NCI-H748 (cell line): ENCODE data around the gene TRPC6.
A peak's percentile ranks its signal among the peaks of the same experiment; 100 is the strongest.

ENCODE experiments used
- DNase-seq: peaks from one replicate; lab custom pipeline; 2025; ENCODE audit not compliant: unreplicated experiment; lab: John Stamatoyannopoulos, UW

TRPC6 gene

DNA sequence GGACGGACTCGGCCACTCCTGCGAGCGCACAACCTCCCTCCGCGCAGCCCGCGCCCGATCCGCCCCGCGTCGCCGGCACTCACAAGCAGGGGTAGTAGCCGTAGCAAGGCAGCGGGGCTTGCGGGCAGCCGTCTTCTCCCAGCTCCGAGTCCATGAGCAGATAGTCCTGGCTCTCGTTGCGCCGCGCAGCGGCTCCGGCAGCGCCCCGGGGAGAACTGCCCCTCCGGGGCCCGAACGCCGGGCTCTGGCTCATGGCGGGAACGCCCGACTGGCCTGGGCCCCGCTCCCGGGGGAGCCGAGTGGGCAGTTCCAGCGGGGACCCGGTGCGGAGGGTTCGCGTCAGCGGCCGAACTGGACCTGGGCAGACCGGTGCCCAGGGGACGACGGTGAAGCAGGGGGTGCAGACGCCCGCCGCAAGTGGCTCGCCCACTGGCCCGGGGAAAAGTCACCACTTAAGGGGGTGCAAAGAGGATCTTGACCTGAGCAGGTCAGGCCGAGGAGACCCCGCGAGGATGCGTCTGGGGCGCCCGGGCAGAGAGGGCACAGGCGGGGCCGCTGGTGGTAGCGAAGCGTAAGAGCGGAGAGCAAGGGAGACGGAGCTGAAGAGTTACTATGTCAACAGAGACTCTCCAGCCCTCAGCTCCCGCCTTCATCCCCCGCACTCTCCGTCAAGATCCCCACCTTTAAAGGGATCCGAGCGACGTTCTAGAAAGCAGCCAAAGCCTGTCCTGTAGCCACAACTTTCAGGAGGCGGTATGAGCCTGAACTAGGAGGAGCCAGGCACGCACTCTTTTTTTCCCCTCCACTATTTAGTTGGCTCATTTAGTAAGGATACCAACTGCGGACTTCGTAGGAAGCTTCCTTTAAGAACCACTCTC lies at the start of gene TRPC6:
TSS of gene TRPC6 (minus strand) at position 757 of the 878 bp plus-strand sequence. CDS start at position 253, 504 bp downstream.
- DNase-seq: peak; percentile 61

DNA sequence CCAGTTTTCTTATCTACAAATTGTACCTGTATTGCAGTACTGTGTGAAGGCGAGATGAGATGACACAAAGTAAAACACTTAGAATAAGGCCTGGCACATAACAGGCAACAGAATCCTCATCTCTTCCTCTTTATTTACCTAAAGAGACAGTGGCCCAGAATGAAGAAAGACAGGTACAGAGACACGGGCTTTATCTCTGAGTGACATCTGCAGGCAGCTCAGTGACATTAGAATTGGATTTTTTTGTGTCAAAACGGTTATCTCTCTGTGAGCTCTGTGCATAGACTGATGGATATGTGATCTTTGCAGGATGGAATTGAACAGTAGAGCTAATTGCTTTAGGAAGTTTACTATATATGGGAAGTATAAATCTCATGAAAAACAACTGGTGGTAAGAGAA lies 36.2 kb upstream of the TRPC6 start:
- peak; percentile 6 for DNase-seq

DNA sequence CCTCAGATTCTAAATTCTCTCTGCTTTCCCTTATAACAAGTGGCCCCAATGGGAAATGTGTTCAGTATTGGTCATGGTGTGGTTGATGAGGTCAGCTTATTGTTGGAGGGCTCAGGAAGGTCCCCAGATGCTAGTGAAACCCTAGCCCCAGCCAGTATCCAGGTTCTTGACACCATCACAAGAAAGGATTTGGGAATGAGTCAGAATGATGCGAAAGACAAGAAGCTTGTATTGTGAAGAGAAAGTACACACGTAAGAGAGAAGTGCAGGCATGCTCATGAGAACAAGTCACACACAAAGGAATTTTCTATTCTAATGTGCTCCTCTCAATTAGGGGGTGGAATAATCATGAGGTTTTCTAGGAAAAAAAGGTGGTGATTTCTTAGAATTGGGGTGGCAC lies 34.9 kb upstream of the TRPC6 start:
- DNase-seq: no peak

DNA sequence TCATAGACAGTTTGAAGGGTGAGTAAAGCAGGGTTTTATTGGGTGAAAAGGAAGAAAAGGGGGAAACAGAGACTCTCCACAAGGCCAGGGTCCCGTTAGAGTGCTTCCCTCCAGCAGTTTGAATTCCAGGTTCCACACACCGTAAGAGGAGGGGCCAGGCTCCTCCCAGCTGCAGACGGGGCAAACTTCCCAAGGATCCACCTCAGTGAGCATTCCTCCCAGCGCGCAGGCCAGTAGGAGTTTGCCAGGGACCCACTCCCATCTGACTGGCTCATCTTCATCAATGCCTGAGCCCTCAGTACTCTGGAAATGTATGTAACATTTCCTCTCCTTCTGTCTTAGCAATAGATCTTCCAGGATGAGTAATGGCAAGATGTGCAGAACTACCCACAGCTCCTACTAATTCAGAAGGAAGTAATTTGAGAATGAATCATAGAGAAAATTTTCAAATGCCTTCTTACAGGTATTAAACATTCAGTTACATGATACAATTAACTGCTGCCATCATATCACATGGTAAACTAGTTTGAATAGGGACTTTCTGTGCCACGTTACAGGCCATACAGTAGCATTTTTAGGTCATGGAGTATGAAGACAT lies 34.0 kb upstream of the TRPC6 start:
- no peak for DNase-seq

DNA sequence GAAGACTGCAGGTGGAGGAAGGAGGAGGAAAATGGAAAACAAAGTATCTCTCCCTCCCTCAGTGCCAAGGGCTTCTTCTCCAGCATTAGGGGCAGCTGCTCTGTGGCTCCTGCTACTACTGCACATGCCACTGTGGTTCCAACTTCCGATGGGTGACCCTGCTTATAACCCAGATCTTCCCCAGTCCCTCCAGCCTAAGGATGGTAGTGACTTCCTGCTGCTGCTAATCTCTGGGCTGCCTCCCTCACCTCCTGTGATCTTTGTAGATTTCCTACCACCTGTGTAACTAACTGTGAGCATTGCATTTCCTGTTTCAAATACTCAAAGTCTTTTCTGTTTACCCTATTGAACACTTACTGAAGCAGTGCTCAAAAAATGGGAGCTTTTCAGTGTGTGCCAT lies 28.7 kb upstream of the TRPC6 start:
- DNase-seq: no peak

DNA sequence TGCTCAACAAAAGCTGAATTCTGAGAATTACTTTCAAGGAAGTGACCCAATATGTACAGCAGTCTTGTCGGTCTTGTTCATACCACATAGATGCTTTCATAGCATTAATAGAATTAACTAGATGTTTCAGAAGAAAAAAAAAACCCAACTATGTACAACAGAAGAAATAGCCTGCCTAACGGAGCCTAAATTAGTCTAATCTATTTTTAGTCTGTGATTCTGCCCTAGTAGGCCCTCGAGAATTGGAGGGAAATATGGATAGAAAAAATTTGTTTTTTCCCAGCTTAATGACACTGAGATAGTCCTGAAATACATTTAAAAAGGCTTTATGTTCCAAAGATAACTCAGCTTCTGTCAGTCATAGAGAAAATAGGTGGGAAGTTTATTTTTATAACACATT lies 17.1 kb upstream of the TRPC6 start:
- no peak for DNase-seq

DNA sequence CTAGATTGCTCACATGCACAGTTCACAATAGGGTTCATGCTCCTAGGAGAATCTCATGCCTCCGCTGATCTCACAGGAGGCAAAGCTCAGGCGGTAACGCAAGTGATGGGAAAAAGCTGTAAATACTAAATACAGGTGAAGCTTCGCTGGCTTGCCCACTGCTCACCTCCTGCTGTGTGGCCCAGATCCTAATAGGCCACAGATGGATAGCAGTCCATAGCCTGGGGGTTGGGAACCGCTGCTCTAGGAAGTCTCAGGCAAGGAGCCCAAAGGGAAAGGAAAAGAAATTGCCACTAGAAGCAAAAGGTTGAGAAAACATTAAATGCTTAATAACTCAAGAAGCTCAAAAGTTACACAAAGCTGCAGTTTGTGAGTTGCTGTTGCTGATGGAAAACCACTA lies 3.2 kb upstream of the TRPC6 start:
- no peak for DNase-seq

DNA sequence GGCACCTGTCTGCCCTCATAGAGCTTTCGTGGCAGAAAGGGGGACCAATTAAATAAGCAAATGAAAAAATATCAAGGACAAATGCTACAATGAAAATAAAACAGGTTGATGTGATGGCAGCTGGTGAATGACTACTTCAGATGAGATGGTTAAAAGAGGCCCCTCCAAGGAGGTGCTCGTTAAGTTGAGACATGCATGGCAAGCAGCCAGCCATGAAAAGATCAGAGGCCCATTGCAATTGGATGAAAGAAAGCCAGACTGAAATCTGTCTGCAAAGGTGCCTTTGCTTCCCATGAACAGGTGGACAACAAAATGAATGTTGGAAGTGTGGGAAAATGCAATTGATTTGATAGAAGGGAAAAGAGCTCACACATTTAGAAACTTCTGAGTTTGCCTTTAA lies 848 bp upstream of the TRPC6 start:
- DNase-seq: peak; percentile 41

DNA sequence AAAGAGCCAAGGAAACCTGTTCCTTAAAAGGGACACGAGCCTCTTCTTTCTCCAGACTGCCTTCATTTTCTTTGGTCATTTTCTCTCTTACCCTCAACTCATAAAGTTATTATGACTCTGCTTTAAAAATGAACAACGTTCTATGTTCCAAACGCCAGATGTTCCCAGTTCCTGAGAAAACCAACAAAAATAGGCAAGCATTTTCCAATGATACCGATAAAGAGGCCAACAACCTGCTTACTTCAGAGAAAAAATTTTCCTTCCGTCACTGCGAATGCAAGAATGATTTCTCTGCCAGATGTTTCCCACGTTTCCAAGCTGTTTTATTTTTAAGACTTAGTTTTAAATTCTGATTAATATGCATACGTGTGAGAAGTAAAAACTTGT lies 315 bp upstream of the TRPC6 start:
- peak; percentile 19 for DNase-seq

DNA sequence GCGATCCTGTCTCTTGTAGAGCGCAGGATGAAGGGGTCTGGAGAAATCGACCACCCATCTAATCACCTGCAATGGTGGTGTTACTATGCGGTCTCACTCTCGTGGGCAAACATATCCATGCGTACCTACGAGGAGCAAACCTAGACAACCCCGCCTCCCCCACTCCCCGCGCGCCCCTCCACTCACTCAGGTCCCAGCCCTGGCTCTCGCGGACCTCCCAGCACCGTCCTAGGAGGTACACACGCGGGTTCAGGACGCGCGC lies 887 bp downstream of the TRPC6 start:
- peak; percentile 61 for DNase-seq

DNA sequence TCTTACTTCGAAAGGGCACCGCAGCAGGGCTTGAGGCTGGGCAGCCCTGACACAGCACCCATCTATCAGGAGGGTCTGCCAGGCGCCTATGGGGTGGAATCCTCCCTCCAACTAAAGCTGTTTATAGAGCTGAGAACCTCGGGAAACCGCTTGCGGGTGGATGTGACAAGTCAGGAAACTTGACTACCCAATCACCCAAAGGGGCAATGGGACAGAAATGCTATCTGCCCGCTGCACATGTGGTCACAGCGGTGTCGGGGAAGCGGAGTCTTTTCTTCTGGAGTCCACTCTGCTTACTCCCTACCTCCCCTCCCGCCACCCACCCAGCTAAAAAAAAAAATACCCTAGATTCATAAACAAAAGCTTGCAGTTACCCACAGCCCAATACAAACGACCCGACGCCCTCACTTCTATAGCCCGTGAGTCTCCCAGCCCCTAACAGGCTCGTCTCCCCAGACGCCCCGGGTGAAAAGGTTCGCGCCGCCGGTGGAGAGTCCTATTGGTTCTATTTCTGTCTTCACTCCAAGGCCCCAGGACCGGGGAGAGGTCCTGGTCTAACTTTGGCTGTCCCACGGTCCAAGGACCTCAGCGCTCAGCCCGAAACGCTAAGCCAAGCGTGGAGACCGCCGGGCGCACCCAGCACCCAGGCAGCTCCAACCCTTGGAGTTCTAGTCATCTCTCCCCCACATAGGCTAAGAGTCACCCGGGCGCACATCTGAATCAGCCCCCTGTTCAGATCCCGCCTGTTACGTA lies 1.4 kb downstream of the TRPC6 start:
- peak; percentile 26 for DNase-seq

DNA sequence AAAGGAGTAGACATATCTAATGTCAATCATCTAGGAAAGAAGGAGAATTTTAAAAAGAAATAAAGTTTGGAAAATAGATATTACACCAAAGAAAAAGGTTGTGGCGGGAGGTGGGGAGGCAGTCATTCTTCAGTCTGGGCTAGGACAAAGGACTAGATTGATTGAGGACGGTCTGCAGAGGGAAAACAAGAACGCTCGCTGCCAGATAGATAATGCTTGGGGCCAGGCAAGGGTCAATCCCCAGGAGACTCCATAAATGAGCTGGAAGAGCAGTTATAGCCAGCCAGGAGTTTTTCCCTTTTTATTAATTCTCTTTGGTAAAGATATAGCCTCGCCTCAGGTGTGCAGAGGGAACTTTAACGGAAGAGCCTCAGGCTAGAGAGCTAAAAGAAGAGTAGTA lies 6.3 kb downstream of the TRPC6 start:
- DNase-seq: peak; percentile 7

DNA sequence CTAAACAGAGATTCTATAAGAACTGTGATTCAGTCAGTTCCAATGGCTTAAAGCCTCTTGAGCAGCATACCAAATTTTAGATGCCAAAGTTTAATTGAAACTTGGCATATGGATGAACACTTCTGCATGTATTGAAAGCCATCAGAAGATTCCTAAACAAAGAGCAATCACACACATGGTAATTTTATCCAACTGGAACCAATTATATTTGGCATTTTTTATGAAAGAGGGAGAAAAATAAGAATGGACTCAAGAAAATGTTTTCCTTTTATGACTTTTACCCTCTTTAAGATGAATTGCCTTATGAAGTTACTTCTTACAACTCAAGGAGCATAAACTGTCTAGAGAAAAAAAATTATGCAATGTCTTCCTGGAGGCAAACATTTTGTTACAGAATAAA lies 7.4 kb downstream of the TRPC6 start:
- DNase-seq: no peak

DNA sequence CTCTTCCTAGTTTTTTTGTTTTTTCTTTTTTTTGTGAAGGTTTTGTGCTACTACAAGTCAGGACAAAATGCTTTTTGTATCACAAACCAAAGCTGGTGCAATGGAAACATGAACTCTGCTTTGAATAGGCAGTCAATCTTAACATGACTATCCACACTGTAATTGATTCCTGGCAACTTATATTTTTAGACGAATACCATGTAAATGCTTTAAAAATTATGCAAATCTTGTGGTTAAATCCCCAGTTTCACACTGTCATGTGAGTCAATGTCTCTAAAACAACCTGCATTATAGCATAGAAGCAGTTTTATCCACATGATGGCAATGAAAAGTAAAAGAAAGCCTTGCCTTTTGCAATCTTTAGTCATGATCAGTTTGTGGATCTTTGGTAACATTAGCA lies 8.9 kb downstream of the TRPC6 start:
- no peak for DNase-seq

DNA sequence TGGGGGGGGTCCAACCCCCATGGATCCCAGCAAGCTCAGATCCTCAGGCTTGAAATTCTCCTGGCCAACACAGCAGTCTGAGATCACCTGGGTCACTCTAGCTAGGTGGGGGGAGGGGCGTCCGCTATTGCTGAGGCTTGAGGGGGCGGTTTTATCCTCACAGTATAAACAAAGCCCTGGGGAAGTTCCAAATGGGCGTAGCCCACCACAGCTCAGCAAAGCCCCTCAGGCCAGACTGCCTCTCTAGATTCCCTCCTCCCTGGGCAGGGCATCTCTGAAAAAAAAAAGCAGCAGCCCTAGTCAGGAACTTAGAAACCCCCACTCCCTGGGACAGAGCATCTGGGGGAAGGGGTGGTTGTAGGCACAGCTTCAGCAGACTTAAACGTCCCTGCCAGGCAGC lies 16.7 kb downstream of the TRPC6 start:
- DNase-seq: peak; percentile 27

DNA sequence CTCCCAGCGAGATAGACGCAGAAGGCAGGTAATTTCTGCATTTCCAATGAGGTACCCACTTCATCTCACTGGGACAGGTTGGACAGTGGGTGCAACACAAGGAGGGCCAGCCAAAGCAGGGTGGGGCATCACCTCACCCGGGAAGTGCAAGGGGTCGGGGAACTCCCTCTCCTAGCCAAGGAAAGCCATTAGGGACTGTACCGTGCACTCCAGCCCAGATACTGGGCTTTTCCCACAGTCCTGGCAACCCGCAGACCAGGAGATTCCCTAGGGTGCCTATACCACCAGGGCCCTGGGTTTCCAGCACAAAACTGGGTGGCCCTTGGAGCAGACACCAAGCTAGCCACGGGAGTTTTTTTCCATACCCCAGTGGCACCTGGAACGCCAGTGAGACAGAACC lies 17.2 kb downstream of the TRPC6 start:
- DNase-seq: no peak

DNA sequence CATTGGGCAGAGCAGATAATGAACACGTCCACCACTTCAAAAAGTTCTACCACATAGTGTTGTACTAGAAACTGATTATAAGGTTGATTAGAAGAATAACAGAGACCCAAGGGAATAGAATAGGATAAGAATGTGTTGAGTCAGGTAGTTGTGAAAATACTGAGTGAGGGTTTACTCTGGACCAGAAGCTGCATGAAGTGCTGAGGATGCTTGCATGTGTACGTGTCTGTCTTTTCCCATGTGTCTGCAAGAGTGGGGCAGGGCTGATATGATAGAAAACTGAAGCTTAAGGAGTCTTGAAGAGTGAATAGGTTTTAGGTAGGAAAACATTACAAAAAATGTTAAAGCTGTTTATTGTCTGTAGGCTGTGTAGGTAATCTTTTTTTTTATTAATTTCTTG lies 20.6 kb downstream of the TRPC6 start:
- no peak for DNase-seq

DNA sequence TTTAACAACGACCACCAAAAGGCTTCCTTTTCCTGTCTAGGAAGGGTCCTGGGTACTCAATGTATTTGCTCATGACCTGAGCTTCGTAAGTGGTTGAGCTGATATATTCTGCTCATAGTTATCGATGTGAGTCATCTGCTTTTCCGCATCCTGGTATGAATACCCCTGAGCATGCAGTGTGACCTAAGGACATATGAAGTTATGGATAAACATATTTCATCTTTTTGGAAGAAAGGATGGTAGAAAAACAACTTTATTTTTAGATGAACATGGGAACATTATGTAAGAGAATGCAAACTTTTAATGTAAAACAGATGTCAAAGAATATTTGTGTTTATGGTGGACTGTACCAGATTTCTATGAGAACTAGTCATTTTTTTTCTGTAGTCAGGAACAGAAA lies 28.4 kb downstream of the TRPC6 start:
- DNase-seq: no peak

DNA sequence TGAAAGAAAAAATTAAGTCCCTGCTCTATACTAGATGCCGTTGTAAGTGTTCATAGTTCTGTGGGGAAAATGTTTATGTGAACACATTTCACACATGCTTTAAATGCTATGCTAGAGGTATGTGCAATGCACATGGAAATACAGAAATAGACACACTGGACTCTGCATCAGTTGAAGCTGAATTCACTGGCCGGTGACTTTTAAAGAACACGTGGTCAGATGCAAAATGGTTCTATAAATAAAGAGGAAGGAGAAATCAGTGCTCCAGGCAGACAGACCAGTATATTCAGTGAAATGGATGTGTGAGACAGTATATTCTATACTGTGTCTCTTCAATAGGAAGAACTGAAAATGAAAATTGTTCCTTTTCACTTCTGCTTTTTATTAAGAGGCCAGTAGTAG lies 29.9 kb downstream of the TRPC6 start:
- no peak for DNase-seq

DNA sequence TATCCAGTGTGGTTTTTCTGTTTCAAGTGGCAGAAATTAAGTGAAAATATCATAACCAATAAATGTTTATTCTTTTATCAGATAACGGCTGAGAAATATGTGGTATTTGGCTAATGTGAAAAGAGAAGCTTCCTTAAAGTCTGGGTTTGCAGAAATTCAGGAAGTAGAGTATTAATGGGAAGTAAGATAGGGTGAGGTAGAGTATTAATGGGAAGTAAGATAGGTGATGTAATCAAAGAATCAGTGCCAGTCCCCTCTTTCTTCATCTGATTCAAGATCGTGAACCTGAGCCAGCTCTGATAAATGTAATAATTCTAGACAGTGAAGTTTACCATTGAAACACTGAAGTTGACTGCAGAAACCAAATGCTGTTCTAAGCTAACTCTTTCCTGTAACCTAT lies 30.9 kb downstream of the TRPC6 start:
- DNase-seq: no peak

DNA sequence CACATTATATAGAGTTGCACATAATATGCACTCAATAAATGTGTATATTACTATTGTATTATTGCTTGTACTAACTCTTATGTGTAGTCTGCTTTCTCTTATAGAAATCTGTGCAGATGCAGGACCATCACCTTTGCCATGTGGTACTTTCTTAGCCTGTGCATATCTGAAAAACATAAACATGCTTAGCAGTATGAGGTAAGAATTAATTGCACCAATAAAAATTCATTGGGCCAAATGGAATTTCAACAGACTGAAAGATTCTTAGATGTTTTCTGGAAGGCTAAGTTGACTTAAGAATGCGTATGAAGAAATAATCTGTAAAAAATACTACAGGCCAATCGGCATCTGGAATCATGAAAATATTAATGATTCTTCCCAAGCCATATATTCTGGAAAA lies 55.3 kb downstream of the TRPC6 start:
- DNase-seq: no peak

DNA sequence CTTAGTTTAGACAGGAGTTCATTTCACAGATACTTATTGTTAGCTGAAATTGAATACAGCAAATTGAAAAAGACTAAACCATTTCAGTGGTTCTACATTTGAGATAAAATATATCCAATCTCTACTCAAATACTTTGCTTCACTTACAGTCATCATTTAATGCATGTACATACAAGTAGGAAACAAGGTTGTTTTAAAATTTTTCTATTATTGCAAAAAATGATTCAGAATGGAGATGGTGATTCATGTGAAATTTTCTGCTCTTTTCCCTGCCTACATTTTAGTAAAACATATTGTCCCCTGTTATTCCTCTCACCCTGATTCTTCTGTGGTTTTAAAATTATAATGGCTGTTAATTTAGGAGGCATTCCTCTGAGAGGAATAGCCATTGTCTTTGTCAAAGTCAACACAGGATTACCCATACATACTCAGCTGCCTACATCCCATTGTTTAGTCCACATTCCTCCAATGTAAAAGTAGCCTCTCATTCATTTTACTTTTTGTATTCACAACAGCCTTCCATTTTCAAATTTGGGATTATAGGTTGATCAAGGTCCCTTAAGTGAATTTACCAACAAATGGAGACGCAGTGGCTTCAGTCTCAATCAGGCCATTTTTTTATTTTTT lies 60.1 kb downstream of the TRPC6 start:
- no peak for DNase-seq
